HEK293 (cell line): ENCODE measurements around the gene QRICH1.

ENCODE experiments used
- CTCF ChIA-PET: fragments of 350-600 bp; formaldehyde crosslinking; extraction: SDS; loops from one replicate; lab custom pipeline; 2021; ENCODE audit warnings: antibody characterized with exemption; lab: Yijun Ruan, JAX
- POLR2A ChIA-PET: fragments of 300-600 bp; formaldehyde crosslinking; extraction: SDS; loops from one replicate; lab custom pipeline; 2020; ENCODE audit warnings: antibody characterized with exemption, inconsistent platforms; lab: Yijun Ruan, JAX
- H3K27ac ChIP-seq: fragments of 200-500 bp; sonication (Bioruptor generic); 2 replicates; pipeline ENCODE4 v1.5.1; 2014; ENCODE audit warnings: low read depth, low read length, control low read depth, inconsistent platforms; ENCODE audit errors: extremely low read depth
- H3K36me3 ChIP-seq, 2 experiments: fragments of 200-500 bp in 1 of 2; sonication (Bioruptor generic) in 1 of 2; 1 replicate in 1 of 2; 2 replicates in 1 of 2; pipeline ENCODE4 v1.5.1; 2014 to 2017; ENCODE audit warnings: inconsistent platforms in 2 of 2, low read length in 2 of 2; ENCODE audit not compliant: control insufficient read depth in 2 of 2, insufficient read depth in 1 of 2
- H3K4me1 ChIP-seq: fragments of 200-500 bp; sonication (Bioruptor generic); 2 replicates; pipeline ENCODE4 v1.5.1; 2014; ENCODE audit warnings: mild to moderate bottlenecking, low read length, inconsistent platforms; ENCODE audit not compliant: control insufficient read depth, insufficient read depth
- H3K4me3 ChIP-seq: 2 replicates; pipeline ENCODE4 v1.5.1; 2011; ENCODE audit warnings: low read depth, mild to moderate bottlenecking, control low read depth, low read length, moderate library complexity
- H3K9me3 ChIP-seq: fragments of 200-500 bp; sonication (Bioruptor generic); 2 replicates; pipeline ENCODE4 v1.5.1; 2014; ENCODE audit warnings: low read depth, low read length, inconsistent platforms; ENCODE audit not compliant: control insufficient read depth, insufficient read depth
- GLI2 ChIP-seq: fragments of 450-650 bp; formaldehyde crosslinking; IDR thresholded peaks from 2 replicates; pipeline ENCODE4; 2017; ENCODE audit warnings: missing biosample characterization, missing genetic modification characterization, low read depth, borderline replicate concordance
- GLI4 ChIP-seq: fragments of 450-650 bp; formaldehyde crosslinking; IDR thresholded peaks from 2 replicates; pipeline ENCODE4 v1.5.1; 2016; ENCODE audit warnings: missing biosample characterization, missing genetic modification characterization
- KLF1 ChIP-seq: fragments of 450-650 bp; formaldehyde crosslinking; IDR thresholded peaks from 2 replicates; pipeline ENCODE4 v1.5.1; 2016; ENCODE audit warnings: missing biosample characterization, missing genetic modification characterization
- PBX3 ChIP-seq: sonication (generic); formaldehyde crosslinking; IDR thresholded peaks from 2 replicates; pipeline ENCODE4 v1.8.1; 2022; ENCODE audit warnings: mild to moderate bottlenecking, moderate library complexity, missing genetic modification reagents
- PRDM1 ChIP-seq: fragments of 450-650 bp; formaldehyde crosslinking; IDR thresholded peaks from 2 replicates; pipeline ENCODE4; 2016; ENCODE audit warnings: missing biosample characterization, missing genetic modification characterization
- PRDM10 ChIP-seq: fragments of 450-650 bp; formaldehyde crosslinking; IDR thresholded peaks from 2 replicates; pipeline ENCODE4 v1.5.1; 2016; ENCODE audit warnings: missing biosample characterization, missing genetic modification characterization
- PRDM6 ChIP-seq: fragments of 450-650 bp; formaldehyde crosslinking; IDR thresholded peaks from 2 replicates; pipeline ENCODE4 v1.5.1; 2017; ENCODE audit warnings: missing biosample characterization, missing genetic modification characterization
- SP3 ChIP-seq: fragments of 450-650 bp; formaldehyde crosslinking; IDR thresholded peaks from 2 replicates; pipeline ENCODE4 v1.5.1; 2016; ENCODE audit warnings: missing biosample characterization, missing genetic modification characterization
- YY1 ChIP-seq: fragments of 450-650 bp; formaldehyde crosslinking; IDR thresholded peaks from 2 replicates; pipeline ENCODE4 v1.5.1; 2018; ENCODE audit warnings: missing biosample characterization, missing genetic modification characterization
- ZBTB1 ChIP-seq: fragments of 450-650 bp; formaldehyde crosslinking; IDR thresholded peaks from 2 replicates; pipeline ENCODE4 v1.5.1; 2016; ENCODE audit warnings: missing biosample characterization, missing genetic modification characterization
- ZBTB26 ChIP-seq: fragments of 450-650 bp; formaldehyde crosslinking; optimal IDR thresholded peaks from 2 replicates; pipeline ENCODE3; 2016; ENCODE audit warnings: missing biosample characterization, mild to moderate bottlenecking, missing genetic modification characterization
- ZBTB6 ChIP-seq: fragments of 450-650 bp; formaldehyde crosslinking; IDR thresholded peaks from 2 replicates; pipeline ENCODE4 v1.5.1; 2017; ENCODE audit warnings: missing biosample characterization, missing genetic modification characterization
- ZFHX2 ChIP-seq: fragments of 450-650 bp; formaldehyde crosslinking; conservative IDR thresholded peaks from 2 replicates; pipeline ENCODE4 v1.5.1; 2016; ENCODE audit warnings: missing biosample characterization, missing genetic modification characterization
- ZFP37 ChIP-seq: fragments of 450-650 bp; formaldehyde crosslinking; IDR thresholded peaks from 2 replicates; pipeline ENCODE4 v1.5.1; 2016; ENCODE audit warnings: missing biosample characterization, missing genetic modification characterization
- ZFP41 ChIP-seq: fragments of 450-650 bp; formaldehyde crosslinking; IDR thresholded peaks from 2 replicates; pipeline ENCODE4 v1.5.1; 2016; ENCODE audit warnings: missing biosample characterization, missing genetic modification characterization, borderline replicate concordance
- ZNF146 ChIP-seq: fragments of 450-650 bp; formaldehyde crosslinking; IDR thresholded peaks from 2 replicates; pipeline ENCODE4 v1.5.1; 2016; ENCODE audit warnings: missing biosample characterization, missing genetic modification characterization
- ZNF157 ChIP-seq: fragments of 450-650 bp; formaldehyde crosslinking; IDR thresholded peaks from 2 replicates; pipeline ENCODE4 v1.5.1; 2016; ENCODE audit warnings: missing biosample characterization, missing genetic modification characterization
- ZNF184 ChIP-seq: fragments of 450-650 bp; IDR thresholded peaks from 2 replicates; pipeline ENCODE4 v1.5.1; 2018; ENCODE audit warnings: missing biosample characterization, mild to moderate bottlenecking, missing genetic modification characterization
- ZNF19 ChIP-seq: fragments of 450-650 bp; formaldehyde crosslinking; IDR thresholded peaks from 2 replicates; pipeline ENCODE4; 2016; ENCODE audit warnings: missing biosample characterization, missing genetic modification characterization, low read depth
- ZNF23 ChIP-seq: fragments of 450-650 bp; formaldehyde crosslinking; IDR thresholded peaks from 2 replicates; pipeline ENCODE4 v1.5.1; 2016; ENCODE audit warnings: missing biosample characterization, missing genetic modification characterization, borderline replicate concordance
- ZNF266 ChIP-seq: fragments of 450-650 bp; formaldehyde crosslinking; IDR thresholded peaks from 2 replicates; pipeline ENCODE4 v1.5.1; 2016; ENCODE audit warnings: missing biosample characterization, missing genetic modification characterization, low read depth
- ZNF37A ChIP-seq: fragments of 450-650 bp; IDR thresholded peaks from 2 replicates; pipeline ENCODE4 v1.5.1; 2018; ENCODE audit warnings: missing biosample characterization, missing genetic modification characterization
- ZNF416 ChIP-seq: fragments of 450-650 bp; formaldehyde crosslinking; IDR thresholded peaks from 2 replicates; pipeline ENCODE4 v1.5.1; 2016; ENCODE audit warnings: missing biosample characterization, missing genetic modification characterization
- ZNF521 ChIP-seq: fragments of 450-650 bp; formaldehyde crosslinking; IDR thresholded peaks from 2 replicates; pipeline ENCODE4 v1.5.1; 2017; ENCODE audit warnings: missing biosample characterization, mild to moderate bottlenecking, missing genetic modification characterization
- ZNF639 ChIP-seq: fragments of 450-650 bp; formaldehyde crosslinking; IDR thresholded peaks from 2 replicates; pipeline ENCODE4 v1.5.1; 2016; ENCODE audit warnings: missing biosample characterization, missing genetic modification characterization
- ZNF777 ChIP-seq: fragments of 450-650 bp; formaldehyde crosslinking; IDR thresholded peaks from 2 replicates; pipeline ENCODE4 v1.5.1; 2017; ENCODE audit warnings: missing biosample characterization, missing genetic modification characterization, borderline replicate concordance

QRICH1 gene

GRCh38 chr3:49007771-49008528, 85.9 kb downstream of the QRICH1 start (continued):
- TF ChIP-seq PBX3 (CRISPR knock-in tag) (no peak), SP3 (tag by site-specific recombination) (peak; percentile 83), ZNF639 (no peak), ZNF777 (tag by site-specific recombination) (no peak), ZNF157 (tag by site-specific recombination) (no peak), ZFP37 (peak; percentile 5; the same call in 1 of the 2 replicates), ZNF266 (tag by site-specific recombination) (no peak), PRDM10 (tag by site-specific recombination) (no peak; the same call in 1 of the 2 replicates), ZBTB1 (no peak), ZNF416 (tag by site-specific recombination) (no peak), ZNF19 (tag by site-specific recombination) (no peak), ZFP41 (no peak), ZBTB26 (tag by site-specific recombination) (no peak)

- Histone ChIP-seq H3K9me3 (no peaks in the 10 kb centered on the region), H3K4me1 (no peaks in the 10 kb centered on the region), H3K27ac (peak within 1 kb of the TSS; percentile 93), H3K4me3 (peak within 1 kb of the TSS; percentile 74), H3K36me3 (peaks cover 3 to 18% of the 10 kb centered on the region in 2 experiments; a peak in 2 of 3 replicates)
- ChIA-PET POLR2A (interaction anchor here (0.6 to 4.4 kb wide), 19 partner anchors 11 to 461 kb away, joined by 3 to 141 read pairs (median 5); partner anchors contain the start of genes ARIH2, DALRD3, IMPDH2 and IP6K2), CTCF (interaction anchor here (0.5 to 3.8 kb wide), 10 partner anchors 14 to 689 kb away, joined by 3 to 20 read pairs (median 4); partner anchors contain the start of genes NDUFAF3 and P4HTM)
- TF ChIP-seq GLI2 (tag by site-specific recombination) (no peak), ZFHX2 (peak; percentile 48), KLF1 (tag by site-specific recombination) (no peak), ZBTB6 (no peak), ZNF23 (no peak), PRDM1 (no peak), PRDM6 (tag by site-specific recombination) (no peak), ZNF37A (tag by site-specific recombination) (no peak), ZNF146 (tag by site-specific recombination) (no peak), YY1 (tag by site-specific recombination) (peak; percentile 75), GLI4 (tag by site-specific recombination) (peak; percentile 91), ZNF184 (tag by site-specific recombination) (peak; percentile 7; the same call in 1 of the 2 replicates), ZNF521 (tag by site-specific recombination) (no peak)
Measured at GRCh38 chr3:49007068-49007770, 86.7 kb downstream of the QRICH1 start, which contains the start of gene WDR6. Gene WDR6 (plus strand): TSS chr3:49007391. CDS start chr3:49007432, 41 bp downstream.
